T-helper 1 cell treated with Interleukin-12 subunit alpha and Interleukin-12 subunit beta and Interleukin-4 antibody, amounts not matched to agents 30 μg/mL and 1 μg/mL, for 36 hours (primary cell): ENCODE measurements around the gene PCP4L1.

Source experiments
- H3K27ac Mint-ChIP-seq: one replicate; pipeline ENCODE4 v1.8.0; 2021; ENCODE audit warnings: mild to moderate bottlenecking, mixed read lengths
- H3K27me3 Mint-ChIP-seq: one replicate; pipeline ENCODE4 v1.8.0; 2021; ENCODE audit warnings: low read depth, mixed read lengths
- H3K36me3 Mint-ChIP-seq: one replicate; pipeline ENCODE4 v1.8.0; 2021; ENCODE audit warnings: low read depth, mixed read lengths
- H3K4me1 Mint-ChIP-seq: one replicate; pipeline ENCODE4 v1.8.0; 2021; ENCODE audit warnings: low read depth, mixed read lengths
- H3K4me3 Mint-ChIP-seq: one replicate; pipeline ENCODE4 v1.8.0; 2021; ENCODE audit warnings: mild to moderate bottlenecking, moderate library complexity, mixed read lengths
- H3K9me3 Mint-ChIP-seq: one replicate; pipeline ENCODE4 v1.8.0; 2021; ENCODE audit warnings: mixed read lengths

The PCP4L1 gene

DNA sequence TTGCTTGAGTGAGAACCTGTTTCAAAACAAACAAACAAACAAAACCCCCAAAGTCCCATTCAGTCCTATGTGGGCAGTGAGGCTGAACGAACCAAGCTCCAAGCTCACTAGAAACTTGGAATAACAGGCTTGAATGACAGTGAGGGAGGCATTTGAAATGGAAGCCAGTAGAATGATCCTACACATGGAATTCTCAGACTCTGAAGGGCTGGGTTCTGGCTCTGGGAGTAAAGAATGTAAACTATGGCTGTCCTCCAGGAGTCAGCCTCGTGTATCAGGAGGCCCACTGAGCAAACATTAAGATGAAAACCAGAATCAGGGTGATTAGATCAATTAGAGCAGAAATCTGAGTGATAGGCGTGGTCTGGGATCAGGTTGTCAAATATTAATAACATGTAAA is 14.9 kb downstream of the PCP4L1 start:
- no peaks in the 10 kb centered on the region for H3K9me3 Mint-ChIP-seq
- H3K27me3 Mint-ChIP-seq, result peaks cover 33% of the 10 kb centered on the region
- no peak overlapping the region for H3K27ac Mint-ChIP-seq
- no peak overlapping the region for H3K4me3 Mint-ChIP-seq
- no peaks in the 10 kb centered on the region for H3K4me1 Mint-ChIP-seq
- H3K36me3 Mint-ChIP-seq, result no peaks in the 10 kb centered on the region

DNA sequence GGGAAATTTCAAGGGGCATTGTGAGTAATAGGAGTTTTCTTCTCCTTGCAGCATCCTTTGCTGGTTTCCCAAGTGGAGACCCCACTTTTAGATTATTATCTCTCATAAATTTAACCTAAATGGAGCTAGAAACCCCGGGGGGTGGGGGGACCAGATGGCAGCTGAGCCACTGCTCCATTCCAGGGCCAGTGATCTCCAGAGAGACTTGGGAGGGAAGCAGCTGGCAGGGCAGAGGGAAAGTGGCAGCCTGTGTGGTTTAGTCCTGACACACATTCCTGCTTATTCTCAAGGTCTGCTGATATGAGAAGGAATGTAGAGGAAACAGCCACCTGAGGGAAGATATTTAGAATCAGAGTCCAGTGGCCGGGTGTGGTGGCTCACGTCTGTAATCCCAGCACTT is 16.3 kb downstream of the PCP4L1 start:
- Mint-ChIP-seq H3K4me3 (no peak overlapping the region), H3K27ac (no peak overlapping the region), H3K9me3 (no peaks in the 10 kb centered on the region), H3K36me3 (no peaks in the 10 kb centered on the region), H3K4me1 (no peaks in the 10 kb centered on the region), H3K27me3 (peaks cover 42% of the 10 kb centered on the region)

DNA sequence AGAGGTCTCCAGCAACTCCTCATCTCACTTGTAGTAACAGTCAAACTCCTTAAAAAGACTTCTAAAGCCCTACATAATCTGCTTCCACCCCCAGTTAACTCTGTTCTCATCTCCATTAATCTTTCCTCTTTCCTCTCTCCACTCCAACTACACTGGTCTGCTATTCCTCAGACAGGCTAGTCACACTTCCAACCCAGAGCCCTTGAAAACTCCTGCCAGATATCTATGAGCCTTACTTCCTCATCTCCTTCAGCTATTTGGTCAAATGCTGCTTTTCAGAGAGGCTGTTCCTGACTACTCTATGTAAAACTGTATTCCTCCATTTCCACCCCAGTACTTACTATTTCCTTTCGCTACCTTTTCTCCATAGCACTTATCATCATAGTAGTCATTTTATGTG is 24.4 kb downstream of the PCP4L1 start:
- H3K36me3 Mint-ChIP-seq, result no peaks in the 10 kb centered on the region
- H3K27ac Mint-ChIP-seq, result no peak overlapping the region
- no peaks in the 10 kb centered on the region for H3K4me1 Mint-ChIP-seq
- no peak overlapping the region for H3K4me3 Mint-ChIP-seq
- H3K9me3 Mint-ChIP-seq, result no peaks in the 10 kb centered on the region
- H3K27me3 Mint-ChIP-seq, result peaks cover 45% of the 10 kb centered on the region

DNA sequence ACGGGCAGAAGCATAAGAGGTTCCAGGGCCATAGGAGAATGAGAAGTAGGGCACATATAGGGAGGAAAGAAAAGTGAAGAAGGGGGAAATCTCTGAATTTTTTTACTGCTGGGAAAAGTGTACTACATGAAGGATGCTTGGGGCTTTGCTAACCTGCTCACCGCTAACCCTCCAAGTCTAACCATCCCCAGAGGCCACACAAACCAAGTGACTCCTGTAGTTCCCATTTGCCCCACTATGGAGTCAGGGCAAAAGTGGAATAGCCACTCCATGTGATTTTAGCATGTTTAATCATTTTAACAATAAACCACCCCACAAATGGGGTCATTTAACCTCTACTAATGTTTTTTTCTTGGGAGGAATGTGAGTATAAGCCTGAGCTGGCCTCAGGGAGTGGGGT is 26.6 kb downstream of the PCP4L1 start:
- H3K36me3 Mint-ChIP-seq, result no peaks in the 10 kb centered on the region
- H3K4me3 Mint-ChIP-seq, result no peak overlapping the region
- H3K4me1 Mint-ChIP-seq, result no peaks in the 10 kb centered on the region
- H3K27ac Mint-ChIP-seq, result no peak overlapping the region
- H3K27me3 Mint-ChIP-seq, result peaks cover 30% of the 10 kb centered on the region
- no peaks in the 10 kb centered on the region for H3K9me3 Mint-ChIP-seq

DNA sequence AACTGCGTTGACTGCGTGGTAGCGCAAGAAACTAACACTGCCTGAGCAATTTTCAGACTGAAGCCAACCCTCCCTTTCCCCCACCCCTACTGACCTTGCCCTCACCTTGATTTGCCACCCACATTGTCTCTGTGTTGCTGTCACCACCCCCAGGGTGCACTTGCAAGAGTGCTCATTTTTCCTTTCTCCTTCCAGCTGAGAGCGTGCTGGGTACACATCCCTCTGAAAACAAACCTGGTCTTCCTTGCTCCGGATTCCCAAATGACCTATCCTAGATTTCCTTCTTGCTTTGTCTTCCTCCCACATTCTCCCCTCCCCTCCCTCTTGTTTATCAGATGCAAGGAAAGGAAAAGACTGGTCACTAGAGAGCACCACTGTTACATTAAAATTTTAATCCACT is 27.0 kb downstream of the PCP4L1 start:
- no peak overlapping the region for H3K27ac Mint-ChIP-seq
- no peaks in the 10 kb centered on the region for H3K4me1 Mint-ChIP-seq
- H3K4me3 Mint-ChIP-seq, result no peak overlapping the region
- no peaks in the 10 kb centered on the region for H3K9me3 Mint-ChIP-seq
- peaks cover 27% of the 10 kb centered on the region for H3K27me3 Mint-ChIP-seq
- H3K36me3 Mint-ChIP-seq, result no peaks in the 10 kb centered on the region

DNA sequence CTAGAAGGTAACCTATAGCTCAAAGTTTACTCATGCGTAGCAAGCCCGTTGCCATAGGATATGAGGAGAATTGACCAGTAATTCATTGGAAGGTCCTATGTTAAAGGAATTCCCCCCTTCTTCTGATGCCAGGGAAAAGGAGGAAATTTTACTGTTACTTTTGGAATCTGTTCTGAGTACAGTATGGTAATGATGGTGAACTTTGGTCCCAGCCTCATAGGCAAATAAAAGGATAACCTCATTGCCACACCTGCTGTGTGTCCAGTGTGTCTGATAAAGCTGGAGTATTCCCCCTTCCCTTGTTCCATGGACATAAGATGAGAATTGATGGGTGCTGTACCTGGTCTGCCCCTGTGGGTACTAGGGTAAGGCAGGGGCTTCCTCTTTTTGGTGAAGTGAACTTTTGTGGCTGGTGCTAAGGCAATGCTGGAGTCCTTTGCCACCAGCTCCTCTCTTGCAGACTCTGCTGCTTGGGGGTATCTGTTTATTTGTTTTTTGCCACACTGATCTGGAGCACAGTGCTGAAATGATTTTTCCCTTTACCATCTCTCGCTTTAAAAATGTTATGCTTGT is 29.0 kb downstream of the PCP4L1 start:
- no peaks in the 10 kb centered on the region for H3K4me1 Mint-ChIP-seq
- peaks cover 26% of the 10 kb centered on the region for H3K27me3 Mint-ChIP-seq
- H3K36me3 Mint-ChIP-seq, result peaks cover 1% of the 10 kb centered on the region
- H3K9me3 Mint-ChIP-seq, result no peaks in the 10 kb centered on the region
- no peak overlapping the region for H3K27ac Mint-ChIP-seq
- H3K4me3 Mint-ChIP-seq, result no peak overlapping the region

DNA sequence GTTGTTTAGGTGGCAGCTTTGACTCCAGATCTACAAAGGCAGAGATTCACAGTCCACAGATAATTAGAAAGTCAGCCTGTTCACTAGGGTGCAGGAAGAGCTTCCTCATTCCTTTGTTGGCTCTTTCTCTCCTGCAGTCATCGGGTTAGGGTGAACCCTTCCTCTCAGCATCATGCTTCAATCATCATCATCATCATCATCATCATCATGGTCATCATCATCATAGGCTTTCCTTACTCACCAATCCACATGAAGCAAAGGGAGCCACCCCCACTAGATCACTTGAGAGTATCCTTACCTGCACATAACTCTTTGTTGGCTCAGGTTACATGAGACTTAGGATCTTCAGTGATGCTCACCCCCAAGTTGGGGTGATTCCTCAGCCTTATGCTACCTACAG is 32.2 kb downstream of the PCP4L1 start:
- no peak overlapping the region for H3K27ac Mint-ChIP-seq
- peaks cover 1% of the 10 kb centered on the region for H3K36me3 Mint-ChIP-seq
- no peaks in the 10 kb centered on the region for H3K4me1 Mint-ChIP-seq
- H3K27me3 Mint-ChIP-seq, result no peaks in the 10 kb centered on the region
- H3K9me3 Mint-ChIP-seq, result no peaks in the 10 kb centered on the region
- H3K4me3 Mint-ChIP-seq, result no peak overlapping the region

DNA sequence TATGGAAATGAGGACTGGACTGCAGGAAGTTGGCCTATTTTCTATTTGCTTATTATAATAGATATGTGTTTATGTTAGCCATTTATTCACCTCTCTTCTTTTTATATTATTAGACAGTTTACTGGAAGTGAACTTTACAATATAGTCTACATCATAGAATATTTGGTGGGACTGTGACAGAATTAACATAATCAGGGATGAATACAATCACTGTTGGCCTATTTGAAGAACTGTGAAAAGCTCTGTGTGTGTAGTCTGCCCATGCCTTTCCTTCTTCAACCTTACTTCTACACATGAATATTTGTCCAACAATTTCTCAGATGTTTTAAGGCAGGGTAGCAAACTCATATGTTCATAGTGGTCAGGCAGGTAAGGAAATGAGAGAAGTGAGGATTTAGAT is 38.9 kb downstream of the PCP4L1 start:
- H3K4me1 Mint-ChIP-seq, result peaks cover 1% of the 10 kb centered on the region
- H3K4me3 Mint-ChIP-seq, result no peak overlapping the region
- no peaks in the 10 kb centered on the region for H3K9me3 Mint-ChIP-seq
- H3K27ac Mint-ChIP-seq, result no peak overlapping the region
- no peaks in the 10 kb centered on the region for H3K27me3 Mint-ChIP-seq
- peaks cover 4% of the 10 kb centered on the region for H3K36me3 Mint-ChIP-seq

DNA sequence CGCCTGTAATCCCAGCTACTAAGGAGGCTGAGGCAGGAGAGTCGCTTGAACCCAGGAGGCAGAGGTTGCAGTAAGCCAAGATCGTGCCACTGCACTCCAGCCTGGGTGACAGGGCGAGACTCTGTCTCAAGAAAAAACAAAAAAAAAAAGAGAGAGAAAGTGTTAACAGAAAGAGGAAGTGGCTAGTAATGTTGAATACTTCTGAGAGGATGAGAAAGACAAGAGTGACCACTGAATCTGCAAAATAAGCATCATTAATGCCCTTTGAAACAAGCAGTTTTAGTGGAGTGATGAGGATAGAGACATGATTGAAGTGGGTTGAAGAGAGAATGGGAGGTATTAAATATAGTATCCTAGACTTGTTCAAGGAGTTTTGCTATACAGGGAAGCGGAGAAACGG is 39.6 kb downstream of the PCP4L1 start:
- Mint-ChIP-seq H3K9me3 (no peaks in the 10 kb centered on the region), H3K4me1 (peaks cover 1% of the 10 kb centered on the region), H3K36me3 (peaks cover 4% of the 10 kb centered on the region), H3K4me3 (no peak overlapping the region), H3K27ac (no peak overlapping the region), H3K27me3 (no peaks in the 10 kb centered on the region)

DNA sequence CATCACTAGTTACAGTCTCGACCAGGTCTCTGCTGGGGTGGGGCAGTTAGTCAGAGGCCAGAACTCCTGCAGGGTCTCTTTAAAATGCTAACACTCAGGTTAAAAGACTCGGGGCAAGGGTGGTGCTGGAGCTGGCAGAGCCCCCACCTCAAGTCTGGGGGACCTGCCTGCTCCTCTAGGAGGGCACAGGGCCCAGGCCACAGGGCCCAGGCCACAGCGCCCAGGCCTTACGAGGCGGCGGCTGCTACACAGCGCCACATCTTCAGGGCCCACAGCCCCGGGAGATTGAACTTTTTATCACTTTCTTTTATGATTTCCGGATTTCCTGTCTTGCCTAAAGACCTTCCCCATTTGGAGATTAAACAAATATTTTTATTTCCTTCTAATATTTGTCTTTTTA is 40.8 kb downstream of the PCP4L1 start:
- no peak overlapping the region for H3K4me3 Mint-ChIP-seq
- H3K9me3 Mint-ChIP-seq, result no peaks in the 10 kb centered on the region
- H3K27me3 Mint-ChIP-seq, result no peaks in the 10 kb centered on the region
- H3K27ac Mint-ChIP-seq, result no peak overlapping the region
- peaks cover 13% of the 10 kb centered on the region for H3K4me1 Mint-ChIP-seq
- peaks cover 9% of the 10 kb centered on the region for H3K36me3 Mint-ChIP-seq

DNA sequence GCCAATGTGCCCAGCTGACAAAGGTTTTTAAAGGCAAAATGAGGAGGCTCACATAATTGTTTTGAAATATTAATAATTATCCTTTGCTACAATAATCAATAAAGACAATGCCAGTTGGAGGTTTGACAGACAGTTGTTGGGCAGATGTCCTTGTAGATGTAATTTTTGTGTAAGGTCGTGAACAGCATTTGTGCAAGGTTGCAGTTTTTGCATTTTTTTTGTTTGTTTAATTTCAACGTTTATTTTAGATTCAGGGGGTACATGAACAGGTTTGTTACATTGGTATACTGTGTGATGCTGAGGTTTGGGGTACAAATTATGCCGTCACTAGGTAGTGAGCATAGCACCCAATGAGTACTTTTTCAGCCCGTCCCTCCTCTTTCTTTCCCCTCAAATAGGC is 41.9 kb downstream of the PCP4L1 start:
- H3K4me3 Mint-ChIP-seq, result no peak overlapping the region
- no peaks in the 10 kb centered on the region for H3K9me3 Mint-ChIP-seq
- peaks cover 22% of the 10 kb centered on the region for H3K4me1 Mint-ChIP-seq
- H3K27me3 Mint-ChIP-seq, result no peaks in the 10 kb centered on the region
- peaks cover 14% of the 10 kb centered on the region for H3K36me3 Mint-ChIP-seq
- no peak overlapping the region for H3K27ac Mint-ChIP-seq

DNA sequence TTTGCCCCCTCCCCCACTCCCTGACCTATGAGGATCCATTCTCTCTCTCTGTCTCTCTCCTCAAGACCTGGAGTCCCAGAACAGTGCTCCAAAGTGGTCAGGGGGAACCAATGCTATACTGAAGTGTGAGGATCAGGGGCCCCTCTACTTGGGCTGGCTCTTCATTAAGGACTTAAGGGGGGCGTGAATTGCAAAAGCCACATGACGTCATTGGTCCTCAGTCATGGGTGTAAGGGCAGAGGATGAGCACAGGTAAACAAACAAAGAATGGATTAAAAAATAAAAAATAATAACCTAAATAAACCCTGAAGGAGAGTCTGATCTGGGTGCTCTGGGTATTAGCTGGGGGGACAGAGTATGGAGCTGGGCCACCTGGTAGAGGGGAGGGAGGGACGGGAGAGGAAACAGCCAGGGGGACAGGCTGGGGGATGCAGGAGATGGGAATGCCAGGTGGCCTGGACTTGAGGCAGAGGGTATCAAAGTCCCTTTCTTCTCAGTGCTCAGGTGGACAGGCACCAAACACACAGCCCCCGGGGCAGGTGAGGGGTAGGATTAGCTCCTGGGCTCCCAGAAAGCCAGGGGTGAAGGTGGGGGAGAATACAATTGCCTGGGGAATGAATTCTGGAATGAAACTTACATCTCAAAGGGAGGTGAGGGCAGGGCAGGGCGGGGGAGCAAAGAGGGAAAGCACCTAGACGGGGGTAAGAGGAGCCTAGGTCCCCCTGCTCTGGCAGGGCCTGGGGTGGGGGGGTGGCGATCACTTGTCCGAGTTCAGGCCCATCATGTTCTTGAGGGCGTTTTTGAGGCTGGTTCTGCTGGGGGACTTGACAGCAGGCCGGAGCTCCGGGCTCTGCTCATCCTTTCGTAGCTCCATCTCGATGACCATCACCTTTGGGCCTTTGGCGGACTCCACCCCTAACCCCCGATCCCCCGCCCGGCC is 46.7 kb downstream of the PCP4L1 start:
- peak overlapping the region; percentile 96 for H3K27ac Mint-ChIP-seq
- peaks cover 42% of the 10 kb centered on the region for H3K4me1 Mint-ChIP-seq
- peak overlapping the region; percentile 100 for H3K4me3 Mint-ChIP-seq
- peaks cover 15% of the 10 kb centered on the region for H3K36me3 Mint-ChIP-seq
- H3K9me3 Mint-ChIP-seq, result no peaks in the 10 kb centered on the region
- no peaks in the 10 kb centered on the region for H3K27me3 Mint-ChIP-seq

DNA sequence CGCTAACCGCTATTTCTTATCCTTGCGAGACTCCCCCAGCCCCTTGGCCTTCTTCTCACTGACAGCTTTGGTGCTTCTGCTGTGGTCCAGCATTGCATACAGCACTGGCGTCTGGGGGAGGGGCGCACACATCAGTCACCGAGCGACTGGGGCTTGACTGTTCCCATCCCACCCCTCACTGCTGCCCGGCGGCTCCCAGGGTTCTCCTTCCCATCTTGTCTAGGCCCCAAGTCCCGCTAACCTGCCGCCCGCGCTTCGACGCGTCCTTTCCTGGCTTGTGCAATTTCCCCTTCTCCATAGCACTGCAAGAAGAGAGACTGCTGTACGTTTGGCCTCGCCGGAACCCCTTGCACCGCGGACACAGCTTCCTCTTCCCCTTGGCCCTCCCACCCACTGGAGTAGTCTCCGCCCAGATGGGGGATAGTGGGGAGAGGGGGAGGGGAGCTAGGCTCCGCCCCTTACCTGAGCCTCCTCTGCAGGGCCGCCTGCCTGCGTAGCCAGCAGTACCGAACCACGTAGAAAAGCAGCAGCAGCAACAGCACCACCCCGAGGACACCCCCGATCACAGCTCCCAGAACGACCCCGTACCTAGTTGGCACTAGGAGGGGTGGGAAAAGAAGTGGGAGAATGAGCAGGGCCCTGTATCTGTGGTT is 47.4 kb downstream of the PCP4L1 start:
- H3K9me3 Mint-ChIP-seq, result no peaks in the 10 kb centered on the region
- H3K27ac Mint-ChIP-seq, result peak overlapping the region; percentile 96
- H3K36me3 Mint-ChIP-seq, result peaks cover 13% of the 10 kb centered on the region
- H3K4me1 Mint-ChIP-seq, result peaks cover 41% of the 10 kb centered on the region
- peak overlapping the region; percentile 100 for H3K4me3 Mint-ChIP-seq
- H3K27me3 Mint-ChIP-seq, result no peaks in the 10 kb centered on the region

DNA sequence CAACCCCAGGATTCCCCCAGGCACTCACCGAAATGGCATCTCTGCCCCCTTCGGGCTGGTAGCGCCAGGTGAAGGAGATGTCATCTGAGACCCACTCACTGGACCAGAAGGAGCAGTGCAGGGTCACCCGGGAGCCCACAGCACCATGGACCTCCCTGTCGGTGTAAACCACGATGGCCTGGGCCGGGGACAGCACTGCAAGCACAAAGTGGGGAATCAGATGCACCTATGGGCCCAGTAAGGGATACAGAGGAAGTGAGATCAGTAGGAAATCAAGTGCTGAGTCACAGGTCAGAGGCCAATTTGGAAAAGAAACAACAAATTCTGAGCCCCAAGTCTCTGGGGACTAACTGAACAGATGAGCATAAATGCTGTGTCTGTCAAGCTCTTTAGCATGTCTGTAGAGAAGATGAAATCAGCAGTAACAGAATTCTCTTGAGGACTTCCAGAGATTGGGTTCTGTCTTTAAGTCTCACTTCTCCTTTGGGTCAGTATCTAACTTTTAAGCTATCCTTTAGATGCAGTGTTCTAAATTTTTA is 48.8 kb downstream of the PCP4L1 start:
- H3K27me3 Mint-ChIP-seq, result no peaks in the 10 kb centered on the region
- H3K9me3 Mint-ChIP-seq, result no peaks in the 10 kb centered on the region
- peaks cover 13% of the 10 kb centered on the region for H3K36me3 Mint-ChIP-seq
- H3K4me3 Mint-ChIP-seq, result no peak overlapping the region
- H3K4me1 Mint-ChIP-seq, result peaks cover 42% of the 10 kb centered on the region
- H3K27ac Mint-ChIP-seq, result peak overlapping the region; percentile 47
